K562 (cell line): ENCODE data around the gene CCSER2. TPM values are rescaled to one million over a fixed set of nuclear protein-coding genes. Genes with fewer than 3 reads are reported as not detected.

Experiments used
- ATAC-seq: fragments of 200-7000 bp; cut with Tn5 transposase; 3 replicates; pipeline ENCODE4 v1.9.1; 2020; ENCODE audit warnings: moderate library complexity
- BruUV-seq: library from RNA; stranded (reverse); fragments of 400-500 nt; replicated peaks from 2 replicates; lab custom pipeline; 2021; lab: Mats Ljungman, UMichigan
- CTCF ChIA-PET: fragments of 300-600 bp; formaldehyde crosslinking; extraction: SDS; loops from one replicate; lab custom pipeline; 2021; ENCODE audit warnings: low intra/inter-chr PET ratio; lab: Yijun Ruan, JAX
- POLR2A ChIA-PET: fragments of 300-600, 350-650 bp; sonication (Branson Sonifier 250); formaldehyde crosslinking; extraction: SDS; loops from one replicate; lab custom pipeline; 2021; ENCODE audit warnings: antibody characterized with exemption, inconsistent platforms; lab: Yijun Ruan, JAX
- DNase-seq, 4 experiments: peaks; one replicate each; pipeline versions ENCODE4 v3.0.0 to v3.0.0-alpha.2; 2011 to 2018; ENCODE audit warnings: low spot score in 3 of 4, mixed read lengths in 3 of 4; ENCODE audit errors: extremely low read depth in 1 of 4
- FAIRE-seq: peaks from 2 replicates; lab custom pipeline; 2011; peaks lifted over from hg19 to GRCh38; lab: Jason Lieb, UNC
- H2AFZ ChIP-seq: 2 replicates; pipeline ENCODE4 v1.6.0; 2011; ENCODE audit warnings: low read depth, low read length, control low read depth, inconsistent platforms
- H3K27ac ChIP-seq: fragments of 200-600 bp; 3 replicates; pipeline ENCODE4 v1.8.0; 2011; ENCODE audit warnings: low read depth, mild to moderate bottlenecking, control low read depth, inconsistent platforms, low read length, moderate library complexity, mixed read lengths; ENCODE audit errors: extremely low read depth
- H3K27me3 ChIP-seq, 2 experiments: fragments of 300-600 bp in 1 of 2; 2 replicates in 1 of 2; 3 replicates in 1 of 2; pipeline versions ENCODE4 v1.6.0 to v1.8.0; 2011; ENCODE audit warnings: inconsistent platforms in 2 of 2, low read length in 2 of 2, mild to moderate bottlenecking in 1 of 2, mixed read lengths in 1 of 2, moderate library complexity in 1 of 2; ENCODE audit not compliant: control insufficient read depth in 2 of 2, insufficient read depth in 2 of 2
- H3K36me3 ChIP-seq: fragments of 300-600 bp; 3 replicates; pipeline ENCODE4 v1.8.0; 2011; ENCODE audit warnings: mild to moderate bottlenecking, low read length, inconsistent platforms; ENCODE audit not compliant: control insufficient read depth, insufficient read depth
- H3K4me1 ChIP-seq, 2 experiments: fragments of 200-600 bp in 1 of 2; replicated peaks in 1 of 2; 2 replicates in 1 of 2; 3 replicates in 1 of 2; pipeline versions ENCODE4 v1.5.1 to v1.8.0; 2011; ENCODE audit warnings: inconsistent platforms in 2 of 2, low read length in 2 of 2, mild to moderate bottlenecking in 1 of 2, mixed read lengths in 1 of 2, moderate library complexity in 1 of 2; ENCODE audit not compliant: control insufficient read depth in 2 of 2, insufficient read depth in 2 of 2
- H3K4me2 ChIP-seq: 2 replicates; pipeline ENCODE4 v1.6.1; 2011; ENCODE audit warnings: low read length, control low read depth, inconsistent platforms, mixed read lengths; ENCODE audit not compliant: insufficient read depth
- H3K4me3 ChIP-seq: fragments of 200-600 bp; sonication (generic), shearing (Covaris generic); 2 replicates; pipeline ENCODE4 v1.5.1; 2016; ENCODE audit warnings: control low read depth, inconsistent platforms
- H3K79me2 ChIP-seq: fragments of 200-600 bp; 3 replicates; pipeline ENCODE4 v1.8.0; 2011; ENCODE audit warnings: low read length, inconsistent platforms; ENCODE audit not compliant: control insufficient read depth, insufficient read depth
- H3K9ac ChIP-seq, 2 experiments: 2 replicates each; pipeline versions ENCODE4 v1.6.0 to v1.6.1; 2011; ENCODE audit warnings: low read depth in 2 of 2, low read length in 2 of 2, control low read depth in 1 of 2, inconsistent platforms in 1 of 2, mild to moderate bottlenecking in 1 of 2, mixed read lengths in 1 of 2; ENCODE audit not compliant: insufficient read depth in 1 of 2
- H3K9me1 ChIP-seq: one replicate; pipeline ENCODE4 v1.6.0; 2011; ENCODE audit warnings: inconsistent platforms, mild to moderate bottlenecking, low read length, moderate library complexity; ENCODE audit not compliant: control insufficient read depth, insufficient read depth
- H3K9me3 ChIP-seq: replicated peaks from 2 replicates; pipeline ENCODE4 v1.5.1; 2011; ENCODE audit warnings: low read depth, low read length, inconsistent platforms; ENCODE audit not compliant: control insufficient read depth, insufficient read depth
- H4K20me1 ChIP-seq: replicated peaks from 2 replicates; pipeline ENCODE4 v1.6.1; 2011; ENCODE audit warnings: low read length, inconsistent platforms, mixed read lengths; ENCODE audit not compliant: control insufficient read depth, insufficient read depth
- EP400 ChIP-seq: fragments of 450-650 bp; IDR thresholded peaks from 2 replicates; pipeline ENCODE4 v1.6.1; 2017; ENCODE audit warnings: antibody characterized with exemption, mild to moderate bottlenecking, moderate library complexity
- GABPA ChIP-seq: fragments of 200-800 bp; sonication (Bioruptor generic); conservative IDR thresholded peaks from 2 replicates; pipeline ENCODE4 v1.6.1; 2016; ENCODE audit warnings: low read depth, missing genetic modification characterization, missing compliant biosample characterization
- HNRNPLL ChIP-seq: fragments of 200-400 bp; formaldehyde crosslinking; IDR thresholded peaks from 2 replicates; pipeline ENCODE4 v1.6.1; 2017; ENCODE audit warnings: low read length, low read depth, mild to moderate bottlenecking; ENCODE audit not compliant: poor library complexity, severe bottlenecking
- NRF1 ChIP-seq, 2 experiments: fragments of 450-650 bp; IDR thresholded peaks in 1 of 2; conservative IDR thresholded peaks in 1 of 2; 2 replicates each; pipeline ENCODE4 v1.6.1; 2014; ENCODE audit warnings: mild to moderate bottlenecking in 2 of 2
- PTBP1 ChIP-seq: fragments of 200-400 bp; formaldehyde crosslinking; IDR thresholded peaks from 2 replicates; pipeline ENCODE4 v1.6.1; 2017; ENCODE audit warnings: low read depth, low read length
- ZC3H8 ChIP-seq: fragments of 450-650 bp; IDR thresholded peaks from 2 replicates; pipeline ENCODE4 v1.6.1; 2017
- WGBS: fragments of 100-300 bp; shearing (Covaris generic); methylation state at CpG from one replicate; pipeline ENCODE4 v1.1.6; 2016; ENCODE audit warnings: low coverage, mixed read lengths; ENCODE audit not compliant: insufficient coverage; ENCODE audit errors: missing lambda C conversion rate; 5-methylcytosine and 5-hydroxymethylcytosine counted together
- in situ Hi-C: fragments of 300-500 bp; cut with MboI; formaldehyde crosslinking; loops from 4 replicates; pipeline ENCODE4 v1.15.0; 2018; ENCODE audit warnings: inconsistent platforms, mixed read lengths
- intact Hi-C: fragments of 100-400 bp; cut with micrococcal nuclease; formaldehyde crosslinking; loops from 2 replicates; pipeline ENCODE4 v1.14.2; 2022
- polyA plus RNA-seq, 8 experiments: library from polyadenylated mRNA; depleted of rRNA in 4 of 8; stranded (reverse) in 5 of 8; unstranded in 3 of 8; fragments of >200 nt; fragmentation: Nextera tagmentation in 2 of 8; fragmentation: Illumina TruSeq in 1 of 8; extraction: Ambion mirVana in 2 of 8; extraction: Trizol in 1 of 8; gene quantifications; 2 replicates each; pipeline versions ENCODE4 v1.2.1 to v1.2.3, GENCODE V29; 2011 to 2014; ENCODE audit warnings: inconsistent platforms in 1 of 8, missing spikeins in 1 of 8
- total RNA-seq, 7 experiments: library from RNA; depleted of rRNA in 6 of 7; stranded (reverse); fragments of >200 nt in 6 of 7; fragmentation: Illumina TruSeq in 2 of 7; extraction: Trizol in 2 of 7; gene quantifications; 2 replicates each; pipeline versions ENCODE4 v1.2.1 to v1.2.3, GENCODE V29; 2011 to 2021; ENCODE audit warnings: low replicate concordance in 1 of 7

The CCSER2 gene
- total and polyA plus RNA-seq, 9 of the 15 experiments (the other 6 are each of a cell fraction or from before 2014, with no cell fraction given): 2.7 to 15.1 (median 9.7) TPM

- TF ChIP-seq GABPA: peak; percentile 38; the same call in 1 of the 2 replicates
- TF ChIP-seq EP400: no peak
These were observed 96.4 kb downstream of the CCSER2 start (continued) for GRCh38 chr10:84424731-84425167.

- Histone ChIP-seq H3K4me3 (no peak overlapping the region), H3K9me1 (no peaks in the 10 kb centered on the region), H3K4me1 (no peaks in the 10 kb centered on the region; a peak in 2 of 5 replicates), H2AFZ (no peak overlapping the region), H3K9ac (no peak overlapping the region), H3K27me3 (no peaks in the 10 kb centered on the region), H4K20me1 (no peaks in the 10 kb centered on the region), H3K36me3 (no peaks in the 10 kb centered on the region; the same call in 2 of the 3 replicates), H3K4me2 (no peak overlapping the region), H3K27ac (no peak overlapping the region), H3K79me2 (no peaks in the 10 kb centered on the region), H3K9me3 (no peaks in the 10 kb centered on the region)
- no TSS peak for BruUV-seq
- no peak for TF ChIP-seq ZC3H8
- no peak for TF ChIP-seq PTBP1
- peak; percentile 18 to 31; a peak in 1 of 4 replicates for TF ChIP-seq NRF1 (conservative IDR thresholded peaks at IDR 0.05 in 1 of 2, IDR thresholded peaks at IDR 0.05 in 1 of 2)
- no peak for TF ChIP-seq HNRNPLL
- no peak for FAIRE-seq
- POLR2A ChIA-PET: interaction anchor here (0.7 kb wide), 1 partner anchor 24 kb away, joined by 4 read pairs; no protein-coding TSS in a partner anchor
- 32% methylated on average over 5 of the region's 5 CpGs for WGBS
- CTCF ChIA-PET: no interaction called here
- no peak for ATAC-seq
- peak in 1 of 4 experiments; percentile 21 for DNase-seq
- intact Hi-C loops: no loop called here
- in situ Hi-C loops: no loop called here
These were observed 99.7 kb downstream of the CCSER2 start for GRCh38 chr10:84427903-84428650.
